GM18873 (cell line): ENCODE data around the gene ALPK1.

ENCODE experiments used
- ATAC-seq: cut with Tn5 transposase; IDR thresholded peaks from one replicate; pipeline ENCODE4 v1.9.1; 2021; ENCODE audit warnings: mild to moderate bottlenecking, moderate library complexity, moderate number of reproducible peaks; ENCODE audit not compliant: unreplicated experiment, low FRiP score

Gene ALPK1

GRCh38 chr4:112370466-112370865 lies 73.3 kb downstream of the ALPK1 start:
- ATAC-seq: no peak

- ATAC-seq: no peak
These were observed 74.2 kb downstream of the ALPK1 start for GRCh38 chr4:112371361-112371760.

DNA sequence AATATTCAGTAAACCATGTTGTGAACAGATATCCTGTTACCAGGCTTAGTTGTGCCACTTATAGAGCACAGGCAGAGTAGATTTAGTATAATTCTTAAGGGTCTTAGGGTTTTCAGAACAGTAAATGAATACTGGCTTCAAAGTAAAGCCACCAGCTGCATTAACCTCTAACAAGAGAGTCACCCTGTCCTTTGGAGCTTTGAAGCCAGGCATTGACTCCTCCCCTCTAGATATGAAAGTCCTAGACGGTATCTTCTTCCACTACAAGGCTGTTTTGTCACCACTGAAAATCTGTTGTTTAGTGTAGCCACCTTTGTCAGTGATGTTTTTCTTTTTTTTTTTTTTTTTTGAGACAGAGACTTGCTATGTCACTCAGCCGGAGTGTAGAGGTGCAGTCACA lies 77.7 kb downstream of the ALPK1 start:
- no peak for ATAC-seq

- no peak for ATAC-seq
These were observed 80.0 kb downstream of the ALPK1 start for GRCh38 chr4:112377171-112377570.

DNA sequence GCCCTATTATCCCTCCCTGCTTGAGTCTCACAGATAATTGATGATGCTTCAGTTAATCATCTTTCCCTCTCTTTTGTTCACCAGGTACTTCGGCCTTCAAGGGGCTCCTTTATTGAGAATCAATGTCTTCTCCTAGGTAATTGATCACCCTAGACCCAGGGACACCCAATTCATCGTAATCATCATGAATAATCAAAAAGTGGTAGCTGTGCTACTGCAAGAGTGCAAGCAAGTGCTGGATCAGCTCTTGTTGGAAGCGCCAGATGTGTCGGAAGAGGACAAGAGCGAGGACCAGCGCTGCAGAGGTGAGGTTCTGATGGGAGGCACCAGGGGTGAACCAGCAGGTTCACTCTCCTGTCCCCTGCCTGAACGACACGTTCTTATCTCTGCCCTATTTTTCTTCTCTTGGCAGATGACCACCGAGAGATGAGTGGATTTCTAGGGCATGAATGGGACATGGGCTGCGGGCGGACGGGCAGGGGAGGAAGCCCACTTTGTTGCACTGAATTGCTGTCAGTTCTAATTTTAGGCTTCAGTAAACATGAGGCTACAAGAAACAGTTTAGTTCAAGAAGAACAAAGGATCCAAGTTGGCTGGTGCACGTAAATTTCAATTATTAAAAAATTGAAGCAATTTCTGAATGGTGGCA lies 80.5 kb downstream of the ALPK1 start:
- ATAC-seq: no peak

GRCh38 chr4:112378243-112378620 lies 81.1 kb downstream of the ALPK1 start:
- ATAC-seq: no peak

DNA sequence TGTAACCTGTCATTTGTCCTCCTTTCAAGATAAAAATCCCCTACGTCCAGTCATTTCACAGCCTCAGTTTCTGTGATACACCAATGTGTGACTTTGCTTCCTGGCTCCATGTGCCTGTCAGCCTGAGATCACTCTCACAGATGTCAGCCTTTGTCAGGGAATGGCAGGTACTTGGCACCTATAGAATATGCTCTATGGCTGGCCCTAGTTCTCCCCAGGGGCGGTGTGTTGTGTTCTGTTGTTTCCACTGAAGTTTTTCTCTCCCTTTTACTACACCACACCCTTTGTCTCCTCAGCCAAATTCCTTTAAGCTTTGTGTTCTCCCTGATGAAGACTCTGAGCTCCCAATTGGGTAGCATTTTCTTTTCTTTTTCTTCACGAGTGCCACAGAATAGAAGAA lies 81.7 kb downstream of the ALPK1 start:
- ATAC-seq: no peak

GRCh38 chr4:112379306-112379705 lies 82.1 kb downstream of the ALPK1 start:
- ATAC-seq: no peak

GRCh38 chr4:112381996-112382692 lies 85.0 kb downstream of the ALPK1 start:
- no peak for ATAC-seq

- no peak for ATAC-seq
These were observed 88.9 kb downstream of the ALPK1 start for GRCh38 chr4:112386071-112386470.

DNA sequence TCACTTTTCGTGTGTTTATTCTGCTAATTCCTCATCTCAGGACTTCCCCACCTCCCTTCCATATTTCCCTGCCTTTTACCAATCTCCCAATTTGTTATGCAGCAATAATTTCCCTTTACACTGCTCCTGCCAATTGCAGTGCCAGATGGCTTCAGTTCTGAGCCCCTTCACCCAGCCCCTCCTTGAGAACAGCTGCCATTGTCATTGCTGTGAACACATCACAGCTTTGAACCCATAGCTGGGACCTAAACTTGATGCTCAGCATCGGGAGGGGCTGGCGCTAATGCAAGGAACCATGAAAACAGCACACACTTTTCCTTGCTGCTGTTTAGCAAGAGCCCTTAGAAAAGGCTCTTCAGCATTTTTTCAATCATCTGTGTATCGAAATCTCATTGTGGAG lies 104.9 kb downstream of the ALPK1 start:
- no peak for ATAC-seq

- no peak for ATAC-seq
These were observed 106.2 kb downstream of the ALPK1 start for GRCh38 chr4:112403101-112403945.

- ATAC-seq: no peak
These were observed 113.2 kb downstream of the ALPK1 start for GRCh38 chr4:112410364-112410763.

DNA sequence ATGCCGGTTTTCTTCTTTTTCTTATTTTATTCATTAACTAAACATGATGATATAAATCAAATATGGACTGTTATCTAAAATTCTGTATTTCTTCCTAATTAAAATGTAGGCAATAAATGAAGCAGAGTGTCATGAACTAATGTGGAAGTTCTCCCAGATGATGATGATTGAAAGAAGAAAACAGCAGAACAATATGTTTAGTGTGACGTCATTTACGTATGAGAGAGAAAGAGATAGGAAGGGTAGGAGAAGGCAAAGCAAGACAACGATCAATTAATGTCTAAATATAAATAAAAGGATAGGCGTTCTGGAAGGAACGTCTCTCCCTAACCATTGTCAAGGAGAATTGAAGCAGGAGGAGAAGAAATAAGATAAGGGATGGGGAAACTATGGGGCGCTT lies 113.6 kb downstream of the ALPK1 start:
- ATAC-seq: no peak

DNA sequence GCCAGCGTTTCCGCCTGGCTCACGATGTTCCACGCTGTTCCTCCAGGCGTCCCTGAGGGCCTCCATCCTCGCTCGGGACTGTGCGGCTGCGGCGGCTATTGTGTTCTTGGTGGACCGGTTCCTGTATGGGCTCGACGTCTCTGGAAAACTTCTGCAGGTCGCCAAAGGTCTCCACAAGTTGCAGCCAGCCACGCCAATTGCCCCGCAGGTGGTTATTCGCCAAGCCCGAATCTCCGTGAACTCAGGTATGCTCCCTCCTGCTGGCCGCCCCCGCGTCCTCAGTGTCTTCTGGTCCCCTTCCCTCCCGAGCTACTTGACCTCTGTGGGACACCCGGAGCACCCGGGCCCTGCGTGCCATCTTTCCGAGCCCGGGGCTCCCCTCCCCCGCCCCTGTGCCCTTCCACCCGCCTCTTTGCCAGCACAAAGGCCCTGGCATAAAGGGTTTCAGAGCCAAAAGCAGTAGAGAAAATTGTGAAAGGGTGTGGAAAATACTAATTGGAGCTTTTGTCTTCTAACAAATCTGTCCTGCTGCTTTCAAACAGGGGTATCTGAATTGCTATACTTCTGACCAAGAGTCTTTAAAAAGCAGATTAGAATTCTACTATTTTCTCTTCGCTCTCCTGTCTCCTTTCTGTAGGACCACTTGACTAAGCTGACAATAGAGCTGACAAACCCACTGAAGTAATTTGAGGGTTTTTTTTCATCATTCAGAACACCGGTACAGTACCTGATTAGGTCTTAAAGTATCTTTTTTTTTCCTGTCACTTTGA lies 114.8 kb downstream of the ALPK1 start:
- ATAC-seq: no peak

- no peak for ATAC-seq
These were observed 119.3 kb downstream of the ALPK1 start for GRCh38 chr4:112416464-112416863.

DNA sequence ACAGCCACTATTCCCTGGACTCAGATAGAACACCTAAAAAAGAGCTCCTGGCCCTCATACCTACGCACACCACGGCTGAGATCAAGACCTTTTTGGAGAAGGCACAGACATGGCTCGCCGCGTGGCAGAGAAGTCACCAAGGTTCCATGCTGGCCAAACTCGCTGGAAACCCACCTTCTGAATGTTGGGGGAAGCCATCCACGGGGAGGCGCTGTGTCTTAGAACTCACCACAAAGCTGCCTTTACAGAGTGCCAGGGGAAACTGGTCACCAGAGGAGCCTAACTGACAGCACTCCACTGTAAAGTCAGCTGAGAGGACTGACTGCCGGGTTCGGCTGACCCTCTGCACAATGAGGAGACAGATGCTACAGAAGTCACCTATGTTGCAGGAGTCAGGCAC lies 120.9 kb downstream of the ALPK1 start:
- no peak for ATAC-seq

DNA sequence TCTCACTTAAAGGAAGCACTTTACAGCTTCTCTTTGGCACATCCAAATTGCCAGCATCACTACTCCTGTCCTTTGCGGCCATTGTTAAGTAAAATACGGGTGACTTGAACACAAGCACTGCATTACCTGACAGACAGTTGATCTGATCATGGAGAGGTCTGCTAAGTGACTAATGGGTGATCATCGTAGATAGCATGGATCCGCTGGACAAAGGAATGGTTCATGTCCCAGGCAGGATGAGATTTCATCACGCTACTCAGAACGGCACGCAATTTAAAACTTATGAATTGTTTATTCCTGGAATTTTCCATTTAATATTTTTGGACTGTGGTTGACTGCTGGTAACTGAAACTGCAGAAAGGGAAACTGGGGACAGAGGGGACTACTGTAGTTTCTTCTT lies 124.7 kb downstream of the ALPK1 start:
- no peak for ATAC-seq

DNA sequence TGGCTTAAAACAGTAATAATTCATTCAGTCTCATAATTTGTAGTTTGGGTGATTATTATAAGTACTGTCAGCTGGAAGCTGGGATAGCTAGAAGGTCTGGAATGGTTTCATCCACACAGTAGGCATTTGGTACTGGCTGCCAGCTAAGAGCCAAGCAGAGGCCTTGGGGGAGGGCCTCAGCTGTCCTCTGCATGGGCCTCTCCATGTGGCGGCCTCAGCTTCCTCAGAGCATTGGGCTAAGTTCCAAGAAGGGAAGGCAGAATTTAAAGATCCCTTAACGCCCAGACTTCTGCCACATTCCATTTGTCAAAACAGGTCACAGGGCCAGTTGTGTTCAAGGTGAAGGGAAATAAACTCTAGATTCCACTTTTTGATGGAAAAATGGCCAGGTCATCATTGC lies 125.5 kb downstream of the ALPK1 start:
- no peak for ATAC-seq

- ATAC-seq: no peak
These were observed 126.4 kb downstream of the ALPK1 start for GRCh38 chr4:112423591-112423990.

DNA sequence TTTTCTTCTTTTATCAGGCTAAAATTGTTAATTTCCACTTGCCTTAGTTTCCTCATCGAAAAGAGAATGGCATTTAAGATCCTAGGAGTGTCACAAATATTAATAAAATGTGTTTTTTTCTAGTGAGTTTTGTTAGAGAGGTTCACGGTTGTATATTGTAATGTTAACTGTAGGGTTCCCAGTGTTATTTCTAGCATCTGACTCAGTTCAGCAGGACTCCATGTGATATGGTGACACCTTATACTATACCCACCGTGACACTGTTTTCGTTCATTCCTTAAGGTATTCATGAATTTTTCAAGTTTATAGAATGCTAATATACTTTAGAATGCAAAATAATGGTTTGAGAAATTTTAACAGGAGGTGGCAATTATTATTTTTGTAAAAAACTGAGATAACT lies 128.7 kb downstream of the ALPK1 start:
- ATAC-seq: no peak
